ENCODE measurements around the gene PDE7B. TPM values are rescaled to one million over a fixed set of nuclear protein-coding genes. Genes with fewer than 3 reads are reported as not detected.

Gene PDE7B
- total RNA-seq, 1 donor from 2014 or later, result 0.05 TPM

GRCh38 chr6:135820340-135820739 is 31.2 kb upstream of the PDE7B start:
- no peak for DNase-seq (ENCODE audit: low spot score)
- Mint-ChIP-seq H3K4me3 (ENCODE audit: unreplicated experiment) (no peak overlapping the region), H3K36me3 (ENCODE audit: low read depth) (peaks cover 2% of the 10 kb centered on the region), H3K9me3 (ENCODE audit: low read depth) (no peaks in the 10 kb centered on the region), H3K27ac (ENCODE audit: unreplicated experiment) (no peak overlapping the region), H3K4me1 (ENCODE audit: low read depth) (no peaks in the 10 kb centered on the region), H3K27me3 (ENCODE audit: low read depth) (no peaks in the 10 kb centered on the region)
- TF ChIP-seq, protein P1, sequence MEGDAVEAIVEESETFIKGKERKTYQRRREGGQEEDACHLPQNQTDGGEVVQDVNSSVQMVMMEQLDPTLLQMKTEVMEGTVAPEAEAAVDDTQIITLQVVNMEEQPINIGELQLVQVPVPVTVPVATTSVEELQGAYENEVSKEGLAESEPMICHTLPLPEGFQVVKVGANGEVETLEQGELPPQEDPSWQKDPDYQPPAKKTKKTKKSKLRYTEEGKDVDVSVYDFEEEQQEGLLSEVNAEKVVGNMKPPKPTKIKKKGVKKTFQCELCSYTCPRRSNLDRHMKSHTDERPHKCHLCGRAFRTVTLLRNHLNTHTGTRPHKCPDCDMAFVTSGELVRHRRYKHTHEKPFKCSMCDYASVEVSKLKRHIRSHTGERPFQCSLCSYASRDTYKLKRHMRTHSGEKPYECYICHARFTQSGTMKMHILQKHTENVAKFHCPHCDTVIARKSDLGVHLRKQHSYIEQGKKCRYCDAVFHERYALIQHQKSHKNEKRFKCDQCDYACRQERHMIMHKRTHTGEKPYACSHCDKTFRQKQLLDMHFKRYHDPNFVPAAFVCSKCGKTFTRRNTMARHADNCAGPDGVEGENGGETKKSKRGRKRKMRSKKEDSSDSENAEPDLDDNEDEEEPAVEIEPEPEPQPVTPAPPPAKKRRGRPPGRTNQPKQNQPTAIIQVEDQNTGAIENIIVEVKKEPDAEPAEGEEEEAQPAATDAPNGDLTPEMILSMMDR (IDR thresholded peaks at IDR 0.05), result no peak

DNA sequence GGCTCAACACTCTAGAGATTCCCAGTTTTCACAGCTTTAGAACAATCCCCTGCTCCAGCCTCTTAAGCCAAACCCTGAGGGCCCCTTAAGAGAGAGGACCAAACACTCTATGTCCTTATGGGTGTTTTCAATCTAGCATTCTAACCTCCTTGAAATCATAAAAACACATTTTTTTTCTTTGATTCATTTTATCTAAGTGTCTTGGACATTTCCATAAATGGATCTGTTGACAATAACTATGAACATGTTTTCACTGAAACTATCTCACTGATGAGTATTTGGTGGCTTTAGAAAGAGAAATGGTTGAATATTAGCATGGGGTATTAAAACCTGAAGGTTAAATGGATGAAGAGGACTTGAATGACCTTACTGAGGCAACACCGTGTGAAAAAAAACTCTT is 27.6 kb upstream of the PDE7B start:
- no peaks in the 10 kb centered on the region for H3K27me3 Mint-ChIP-seq (ENCODE audit: low read depth)
- no peaks in the 10 kb centered on the region for H3K4me1 Mint-ChIP-seq (ENCODE audit: low read depth)
- H3K4me3 Mint-ChIP-seq (ENCODE audit: unreplicated experiment), result no peak overlapping the region
- no peak overlapping the region for H3K27ac Mint-ChIP-seq (ENCODE audit: unreplicated experiment)
- TF ChIP-seq, protein P1 (IDR thresholded peaks at IDR 0.05), result no peak
- no peaks in the 10 kb centered on the region for H3K9me3 Mint-ChIP-seq (ENCODE audit: low read depth)
- no peaks in the 10 kb centered on the region for H3K36me3 Mint-ChIP-seq (ENCODE audit: low read depth)
- DNase-seq (ENCODE audit: low spot score), result no peak

- Mint-ChIP-seq H3K9me3 (ENCODE audit: low read depth) (no peaks in the 10 kb centered on the region), H3K27ac (ENCODE audit: unreplicated experiment) (no peak overlapping the region)
- TF ChIP-seq, protein P1 (IDR thresholded peaks at IDR 0.05), result no peak
Observed at GRCh38 chr6:135826236-135826804, 25.2 kb upstream of the PDE7B start.

DNA sequence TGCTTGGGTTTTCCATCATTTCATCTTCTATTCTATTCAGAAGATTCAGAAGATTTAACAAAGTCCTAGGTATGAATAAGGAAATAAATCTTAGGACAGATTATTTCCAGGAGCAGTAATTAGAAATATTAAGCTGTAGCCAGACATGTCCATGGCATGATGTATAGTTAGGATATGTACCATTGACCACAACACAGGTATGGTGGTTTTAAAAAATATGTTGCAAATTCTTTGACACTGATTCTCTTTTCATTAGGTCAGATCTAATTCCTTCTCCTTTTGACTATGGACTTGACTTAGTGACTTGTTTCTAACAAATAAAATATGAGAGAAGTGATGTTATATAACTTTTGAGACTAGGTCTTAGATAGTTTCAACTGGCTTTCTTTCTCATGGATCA is 23.5 kb upstream of the PDE7B start:
- H3K4me3 Mint-ChIP-seq (ENCODE audit: unreplicated experiment), result no peak overlapping the region
- no peak overlapping the region for H3K27ac Mint-ChIP-seq (ENCODE audit: unreplicated experiment)
- no peaks in the 10 kb centered on the region for H3K9me3 Mint-ChIP-seq (ENCODE audit: low read depth)
- TF ChIP-seq, protein P1 (IDR thresholded peaks at IDR 0.05), result no peak
- peaks cover 17% of the 10 kb centered on the region for H3K4me1 Mint-ChIP-seq (ENCODE audit: low read depth)
- no peaks in the 10 kb centered on the region for H3K27me3 Mint-ChIP-seq (ENCODE audit: low read depth)
- DNase-seq (ENCODE audit: low spot score), result no peak
- H3K36me3 Mint-ChIP-seq (ENCODE audit: low read depth), result no peaks in the 10 kb centered on the region

More at GRCh38 chr6:135826236-135826804, 25.2 kb upstream of the PDE7B start:
- Mint-ChIP-seq H3K4me1 (ENCODE audit: low read depth) (peaks cover 12% of the 10 kb centered on the region), H3K36me3 (ENCODE audit: low read depth) (no peaks in the 10 kb centered on the region), H3K27me3 (ENCODE audit: low read depth) (no peaks in the 10 kb centered on the region), H3K4me3 (ENCODE audit: unreplicated experiment) (no peak overlapping the region)
- no peak for DNase-seq (ENCODE audit: low spot score)

DNA sequence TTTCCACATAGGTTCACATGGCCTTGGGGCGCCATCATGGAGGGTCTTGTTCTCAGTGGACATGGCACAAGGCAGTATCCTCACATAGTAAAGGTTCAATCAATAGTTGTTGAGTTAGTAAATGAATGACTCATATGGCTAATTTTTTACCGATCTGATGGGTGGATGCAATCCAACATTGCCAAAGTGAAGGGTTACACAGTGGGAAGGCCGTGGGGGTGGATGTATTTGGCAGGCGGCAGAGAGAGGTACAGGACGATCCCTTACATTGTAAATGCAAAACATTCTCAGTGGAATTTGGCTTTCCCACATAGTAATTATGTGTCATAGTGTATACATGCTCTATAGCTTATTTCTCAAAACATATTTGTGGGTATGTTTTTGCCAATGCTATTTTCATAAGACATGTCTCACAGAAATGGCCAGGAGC is 21.0 kb upstream of the PDE7B start:
- H3K27me3 Mint-ChIP-seq (ENCODE audit: low read depth), result no peaks in the 10 kb centered on the region
- DNase-seq (ENCODE audit: low spot score), result no peak
- TF ChIP-seq, protein P1 (IDR thresholded peaks at IDR 0.05), result no peak
- H3K4me1 Mint-ChIP-seq (ENCODE audit: low read depth), result peaks cover 17% of the 10 kb centered on the region
- peak overlapping the region; percentile 12 for H3K27ac Mint-ChIP-seq (ENCODE audit: unreplicated experiment)
- no peaks in the 10 kb centered on the region for H3K36me3 Mint-ChIP-seq (ENCODE audit: low read depth)
- H3K4me3 Mint-ChIP-seq (ENCODE audit: unreplicated experiment), result no peak overlapping the region
- H3K9me3 Mint-ChIP-seq (ENCODE audit: low read depth), result no peaks in the 10 kb centered on the region
